ENCODE results near the gene IDI1.
"Not testable (repeated sequence)": the region's sequence is repeated elsewhere in the genome, so short reads cannot be mapped to it uniquely, and the experiment has no call there.

The IDI1 gene

DNA sequence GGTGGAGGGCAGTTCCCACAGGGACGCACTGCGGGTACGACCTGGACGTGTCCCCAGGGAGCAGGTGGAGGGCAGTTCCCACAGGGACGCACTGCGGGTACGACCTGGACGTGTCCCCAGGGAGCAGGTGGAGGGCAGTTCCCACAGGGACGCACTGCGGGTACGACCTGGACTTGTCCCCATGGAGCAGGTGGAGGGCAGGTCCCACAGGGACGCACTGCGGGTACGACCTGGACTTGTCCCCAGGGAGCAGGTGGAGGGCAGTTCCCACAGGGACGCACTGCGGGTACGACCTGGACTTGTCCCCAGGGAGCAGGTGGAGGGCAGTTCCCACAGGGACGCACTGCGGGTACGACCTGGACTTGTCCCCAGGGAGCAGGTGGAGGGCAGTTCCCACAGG is 10.2 kb downstream of the IDI1 start:
- H3K9ac ChIP-seq (ENCODE audit: low read depth in 1 of 2, low read length in 2 of 2); H3K27me3 ChIP-seq (ENCODE audit: control insufficient read depth in 1 of 2, insufficient read depth in 2 of 2, low read length in 2 of 2); H3K27ac ChIP-seq (ENCODE audit: low read depth, low read length); H3K4me3 ChIP-seq (ENCODE audit: low read depth in 1 of 2, low read length in 2 of 2); H3K9me3 ChIP-seq (ENCODE audit: control insufficient read depth in 1 of 2, low read length in 2 of 2): not testable (repeated sequence)
- Histone ChIP-seq H3K4me1 (ENCODE audit: control insufficient read depth in 1 of 2, insufficient read depth in 2 of 2, low read length in 2 of 2) (peaks cover 6 to 12% of the 10 kb centered on the region in 2 donors), H3K36me3 (ENCODE audit: control insufficient read depth in 1 of 2, insufficient read depth in 2 of 2, low read length in 2 of 2) (peaks cover 8 to 54% of the 10 kb centered on the region in 2 donors)

DNA sequence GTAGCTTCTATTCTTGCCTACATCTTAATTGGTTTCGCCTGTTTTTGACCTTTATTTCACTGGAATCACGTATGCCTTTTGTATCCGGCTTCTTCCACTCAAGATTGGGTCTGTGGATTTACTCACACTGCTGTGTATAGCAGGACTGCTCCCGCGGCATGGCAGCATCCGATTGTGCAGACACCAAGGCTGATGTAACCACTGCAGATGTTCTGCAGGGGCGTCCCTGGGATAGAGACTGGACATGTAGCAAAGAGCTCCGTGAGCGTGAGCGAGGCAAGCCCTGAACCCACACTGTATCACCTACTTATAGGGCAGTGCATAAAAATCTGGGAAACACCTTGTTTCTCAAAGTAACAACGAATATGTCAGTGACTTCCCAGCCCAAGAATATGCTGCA is 11.8 kb downstream of the IDI1 start:
- Histone ChIP-seq H3K9me3 (ENCODE audit: control insufficient read depth in 1 of 2, low read length in 2 of 2) (no peaks in the 10 kb centered on the region), H3K4me1 (ENCODE audit: control insufficient read depth in 1 of 2, insufficient read depth in 2 of 2, low read length in 2 of 2) (peaks cover 6% of the 10 kb centered on the region in 2 donors), H3K27me3 (ENCODE audit: control insufficient read depth in 1 of 2, insufficient read depth in 2 of 2, low read length in 2 of 2) (no peaks in the 10 kb centered on the region), H3K36me3 (ENCODE audit: control insufficient read depth in 1 of 2, insufficient read depth in 2 of 2, low read length in 2 of 2) (peaks cover 8 to 39% of the 10 kb centered on the region in 2 donors), H3K9ac (ENCODE audit: low read depth in 1 of 2, low read length in 2 of 2) (no peak overlapping the region), H3K27ac (ENCODE audit: low read depth, low read length) (no peak overlapping the region), H3K4me3 (ENCODE audit: low read depth in 1 of 2, low read length in 2 of 2) (no peak overlapping the region)

DNA sequence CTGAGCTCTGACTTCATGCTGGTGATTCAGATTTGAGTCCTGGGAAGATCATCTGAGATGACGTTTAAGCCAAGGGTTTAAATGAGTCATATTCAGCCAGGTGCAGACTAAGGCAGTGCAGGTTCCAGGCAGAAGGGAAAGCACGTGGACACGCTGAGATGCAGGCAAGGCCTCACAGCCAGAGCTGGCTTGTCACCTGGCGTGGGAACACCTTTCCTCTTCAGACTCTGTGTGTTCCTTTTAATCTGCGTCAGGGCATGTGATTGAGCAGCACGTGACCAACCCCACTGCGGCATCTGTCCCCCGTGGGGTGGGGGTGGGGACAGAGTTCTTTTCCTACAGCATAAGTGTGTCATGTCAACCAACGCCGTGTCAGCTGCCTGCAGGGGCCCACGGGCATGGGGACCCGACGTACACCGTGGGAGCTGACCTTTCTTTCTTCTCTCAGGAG is 12.6 kb downstream of the IDI1 start:
- Histone ChIP-seq H3K9ac (ENCODE audit: low read depth in 1 of 2, low read length in 2 of 2) (no peak overlapping the region), H3K4me1 (ENCODE audit: control insufficient read depth in 1 of 2, insufficient read depth in 2 of 2, low read length in 2 of 2) (peaks cover 6% of the 10 kb centered on the region in 2 donors), H3K9me3 (ENCODE audit: control insufficient read depth in 1 of 2, low read length in 2 of 2) (no peaks in the 10 kb centered on the region), H3K36me3 (ENCODE audit: control insufficient read depth in 1 of 2, insufficient read depth in 2 of 2, low read length in 2 of 2) (peaks cover 5 to 32% of the 10 kb centered on the region in 2 donors), H3K27me3 (ENCODE audit: control insufficient read depth in 1 of 2, insufficient read depth in 2 of 2, low read length in 2 of 2) (no peaks in the 10 kb centered on the region), H3K4me3 (ENCODE audit: low read depth in 1 of 2, low read length in 2 of 2) (no peak overlapping the region), H3K27ac (ENCODE audit: low read depth, low read length) (no peak overlapping the region)

DNA sequence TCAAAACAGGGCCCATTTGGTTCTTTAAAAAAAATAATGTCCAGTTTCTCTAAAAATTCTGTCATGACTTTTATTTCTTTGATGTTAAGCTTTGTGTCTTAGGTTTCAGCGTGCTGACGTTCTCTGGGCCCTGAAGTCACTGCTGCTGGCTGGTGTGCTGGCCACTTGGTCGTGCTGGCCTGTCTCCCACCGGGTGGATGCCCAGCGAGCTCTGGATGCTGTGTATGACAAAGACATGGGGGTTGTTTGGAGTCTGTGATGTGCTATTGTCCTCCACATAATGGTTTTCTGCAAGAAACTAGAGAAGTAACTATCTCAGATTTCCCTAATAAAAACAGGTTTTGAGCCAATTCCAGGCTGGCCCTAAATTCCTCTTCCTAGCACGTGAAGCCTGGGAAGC is 13.7 kb downstream of the IDI1 start:
- H3K9me3 ChIP-seq (ENCODE audit: control insufficient read depth in 1 of 2, low read length in 2 of 2) = no peaks in the 10 kb centered on the region
- no peak overlapping the region for H3K9ac ChIP-seq (ENCODE audit: low read depth in 1 of 2, low read length in 2 of 2)
- H3K4me3 ChIP-seq (ENCODE audit: low read depth in 1 of 2, low read length in 2 of 2) = no peak overlapping the region
- H3K36me3 ChIP-seq (ENCODE audit: control insufficient read depth in 1 of 2, insufficient read depth in 2 of 2, low read length in 2 of 2) = peaks cover 5 to 23% of the 10 kb centered on the region in 2 donors
- H3K27ac ChIP-seq (ENCODE audit: low read depth, low read length) = no peak overlapping the region
- peaks cover 6% of the 10 kb centered on the region in 2 donors for H3K4me1 ChIP-seq (ENCODE audit: control insufficient read depth in 1 of 2, insufficient read depth in 2 of 2, low read length in 2 of 2)
- H3K27me3 ChIP-seq (ENCODE audit: control insufficient read depth in 1 of 2, insufficient read depth in 2 of 2, low read length in 2 of 2) = no peaks in the 10 kb centered on the region

DNA sequence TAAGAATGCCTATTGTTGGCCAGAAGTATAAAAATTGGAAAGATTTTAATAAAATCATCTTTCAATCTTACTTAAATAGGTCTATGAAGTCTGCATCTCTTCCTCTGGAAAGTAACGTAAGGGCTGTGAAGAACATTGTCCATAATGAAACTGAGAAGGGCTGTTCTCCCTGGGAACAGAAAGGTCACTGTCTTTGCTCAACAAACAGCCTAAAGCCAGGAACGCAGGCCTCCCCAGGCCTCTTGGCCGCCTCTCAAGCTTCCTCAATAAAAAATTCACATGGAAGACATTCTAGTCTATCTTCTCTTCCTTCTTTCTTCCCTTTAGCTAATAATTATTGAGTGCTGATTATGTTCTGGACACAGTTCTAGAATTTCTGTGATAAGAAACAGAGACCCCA is 14.2 kb downstream of the IDI1 start:
- no peak overlapping the region for H3K27ac ChIP-seq (ENCODE audit: low read depth, low read length)
- no peaks in the 10 kb centered on the region for H3K27me3 ChIP-seq (ENCODE audit: control insufficient read depth in 1 of 2, insufficient read depth in 2 of 2, low read length in 2 of 2)
- H3K4me1 ChIP-seq (ENCODE audit: control insufficient read depth in 1 of 2, insufficient read depth in 2 of 2, low read length in 2 of 2) = peaks cover 6% of the 10 kb centered on the region in 2 donors
- H3K36me3 ChIP-seq (ENCODE audit: control insufficient read depth in 1 of 2, insufficient read depth in 2 of 2, low read length in 2 of 2) = peaks cover 5 to 20% of the 10 kb centered on the region in 2 donors
- no peak overlapping the region for H3K4me3 ChIP-seq (ENCODE audit: low read depth in 1 of 2, low read length in 2 of 2)
- H3K9ac ChIP-seq (ENCODE audit: low read depth in 1 of 2, low read length in 2 of 2) = no peak overlapping the region
- no peaks in the 10 kb centered on the region for H3K9me3 ChIP-seq (ENCODE audit: control insufficient read depth in 1 of 2, low read length in 2 of 2)

DNA sequence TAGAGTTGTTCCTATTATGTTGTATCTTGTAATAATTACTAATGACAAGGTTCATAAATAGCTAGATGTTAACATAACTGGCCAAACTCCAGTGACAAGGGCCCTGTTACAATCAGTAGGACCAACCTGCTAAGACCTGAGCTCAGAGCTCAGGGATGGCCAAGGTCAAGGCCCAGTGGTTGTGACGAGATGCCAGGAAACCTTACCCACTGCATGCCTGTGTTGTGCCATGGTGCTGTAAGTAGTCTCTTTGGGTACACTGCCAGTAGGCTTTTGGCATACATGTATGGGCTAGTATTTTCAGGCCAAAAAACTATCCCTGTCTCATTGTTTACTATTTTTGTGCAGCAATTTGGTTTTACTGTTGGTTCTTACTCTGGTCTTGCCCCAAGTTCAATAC is 15.3 kb downstream of the IDI1 start:
- Histone ChIP-seq H3K27me3 (ENCODE audit: control insufficient read depth in 1 of 2, insufficient read depth in 2 of 2, low read length in 2 of 2) (no peaks in the 10 kb centered on the region), H3K4me1 (ENCODE audit: control insufficient read depth in 1 of 2, insufficient read depth in 2 of 2, low read length in 2 of 2) (peaks cover 6% of the 10 kb centered on the region in 2 donors), H3K4me3 (ENCODE audit: low read depth in 1 of 2, low read length in 2 of 2) (no peak overlapping the region), H3K36me3 (ENCODE audit: control insufficient read depth in 1 of 2, insufficient read depth in 2 of 2, low read length in 2 of 2) (peaks cover 0 to 17% of the 10 kb centered on the region in 2 donors), H3K9me3 (ENCODE audit: control insufficient read depth in 1 of 2, low read length in 2 of 2) (no peaks in the 10 kb centered on the region), H3K27ac (ENCODE audit: low read depth, low read length) (no peak overlapping the region), H3K9ac (ENCODE audit: low read depth in 1 of 2, low read length in 2 of 2) (no peak overlapping the region)

DNA sequence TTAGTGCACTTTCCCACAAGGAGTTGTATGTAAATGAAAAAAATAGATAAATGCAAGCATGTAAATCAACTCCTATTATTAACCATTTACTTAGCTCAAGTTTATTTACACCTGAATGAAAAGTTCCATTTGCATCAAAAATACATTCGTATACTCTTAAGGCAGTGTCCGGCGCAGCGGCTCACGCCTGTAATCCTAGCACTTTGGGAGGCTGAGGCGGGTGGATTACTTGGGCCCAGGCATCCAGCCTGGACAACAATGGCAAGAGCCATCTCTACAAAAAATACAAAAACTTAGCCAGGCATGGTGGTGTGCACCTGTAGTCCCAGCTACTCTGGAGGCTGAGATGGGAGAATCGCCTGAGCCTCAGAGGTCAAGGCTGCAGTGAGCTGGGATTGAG is 19.1 kb downstream of the IDI1 start:
- no peaks in the 10 kb centered on the region for H3K36me3 ChIP-seq (ENCODE audit: control insufficient read depth in 1 of 2, insufficient read depth in 2 of 2, low read length in 2 of 2)
- H3K27me3 ChIP-seq (ENCODE audit: control insufficient read depth in 1 of 2, insufficient read depth in 2 of 2, low read length in 2 of 2) = no peaks in the 10 kb centered on the region
- no peak overlapping the region for H3K4me3 ChIP-seq (ENCODE audit: low read depth in 1 of 2, low read length in 2 of 2)
- no peaks in the 10 kb centered on the region for H3K4me1 ChIP-seq (ENCODE audit: control insufficient read depth in 1 of 2, insufficient read depth in 2 of 2, low read length in 2 of 2)
- H3K9ac ChIP-seq (ENCODE audit: low read depth in 1 of 2, low read length in 2 of 2) = no peak overlapping the region
- no peak overlapping the region for H3K27ac ChIP-seq (ENCODE audit: low read depth, low read length)
- H3K9me3 ChIP-seq (ENCODE audit: control insufficient read depth in 1 of 2, low read length in 2 of 2) = no peaks in the 10 kb centered on the region

DNA sequence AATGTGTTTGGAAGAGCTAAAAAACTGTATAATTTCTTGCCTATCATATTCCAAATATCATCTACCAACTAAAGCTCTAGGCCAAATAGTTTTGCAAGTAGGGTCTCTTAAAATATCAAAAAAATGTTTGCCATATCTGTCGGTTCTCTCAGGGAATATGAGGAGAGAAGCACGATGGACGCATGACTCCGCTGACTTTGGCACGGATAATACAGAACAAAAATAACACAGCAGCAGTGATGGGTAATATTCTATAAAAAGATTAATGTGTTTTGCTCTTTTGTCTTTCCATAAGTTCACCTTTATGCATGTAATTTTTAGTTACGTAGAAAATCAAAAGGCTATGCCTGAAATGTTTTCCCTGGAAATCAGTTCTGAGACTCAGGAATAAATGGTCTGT is 22.3 kb downstream of the IDI1 start:
- H3K4me1 ChIP-seq (ENCODE audit: control insufficient read depth in 1 of 2, insufficient read depth in 2 of 2, low read length in 2 of 2) = no peaks in the 10 kb centered on the region
- H3K9me3 ChIP-seq (ENCODE audit: control insufficient read depth in 1 of 2, low read length in 2 of 2) = no peaks in the 10 kb centered on the region
- H3K27me3 ChIP-seq (ENCODE audit: control insufficient read depth in 1 of 2, insufficient read depth in 2 of 2, low read length in 2 of 2) = no peaks in the 10 kb centered on the region
- H3K36me3 ChIP-seq (ENCODE audit: control insufficient read depth in 1 of 2, insufficient read depth in 2 of 2, low read length in 2 of 2) = peaks cover 0 to 4% of the 10 kb centered on the region in 2 donors
- H3K27ac ChIP-seq (ENCODE audit: low read depth, low read length) = no peak overlapping the region
- H3K9ac ChIP-seq (ENCODE audit: low read depth in 1 of 2, low read length in 2 of 2) = no peak overlapping the region
- H3K4me3 ChIP-seq (ENCODE audit: low read depth in 1 of 2, low read length in 2 of 2) = no peak overlapping the region

DNA sequence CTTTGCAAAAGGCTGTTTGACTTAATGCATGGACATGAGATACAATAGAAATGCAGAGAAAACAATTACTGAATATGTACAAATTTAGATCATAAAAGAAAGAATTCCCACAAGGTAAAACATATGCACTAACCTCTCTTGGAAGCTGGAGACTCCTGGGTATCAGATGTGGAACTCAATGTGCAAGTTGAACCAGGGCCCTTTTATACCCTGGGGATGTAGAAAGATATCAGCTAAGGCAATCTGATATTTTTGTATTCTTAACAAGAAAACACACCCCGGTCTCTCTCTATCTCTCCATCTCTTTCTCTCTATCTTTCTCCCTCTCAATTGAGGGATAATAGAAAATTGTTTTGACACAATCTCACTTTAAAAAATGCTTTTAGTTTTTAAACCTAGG is 23.2 kb downstream of the IDI1 start, which contains the start of gene IDI2:
TSS of gene IDI2 (minus strand) at position 177 of the 400 bp plus-strand sequence. CDS start 1,136 bp downstream, outside the sequence.
- Histone ChIP-seq H3K4me1 (ENCODE audit: control insufficient read depth in 1 of 2, insufficient read depth in 2 of 2, low read length in 2 of 2) (no peaks in the 10 kb centered on the region), H3K27ac (ENCODE audit: low read depth, low read length) (no peak within 1 kb of the TSS), H3K9me3 (ENCODE audit: control insufficient read depth in 1 of 2, low read length in 2 of 2) (no peaks in the 10 kb centered on the region), H3K27me3 (ENCODE audit: control insufficient read depth in 1 of 2, insufficient read depth in 2 of 2, low read length in 2 of 2) (no peaks in the 10 kb centered on the region), H3K36me3 (ENCODE audit: control insufficient read depth in 1 of 2, insufficient read depth in 2 of 2, low read length in 2 of 2) (peaks cover 0 to 4% of the 10 kb centered on the region in 2 donors), H3K9ac (ENCODE audit: low read depth in 1 of 2, low read length in 2 of 2) (no peak within 1 kb of the TSS), H3K4me3 (ENCODE audit: low read depth in 1 of 2, low read length in 2 of 2) (no peak within 1 kb of the TSS)

DNA sequence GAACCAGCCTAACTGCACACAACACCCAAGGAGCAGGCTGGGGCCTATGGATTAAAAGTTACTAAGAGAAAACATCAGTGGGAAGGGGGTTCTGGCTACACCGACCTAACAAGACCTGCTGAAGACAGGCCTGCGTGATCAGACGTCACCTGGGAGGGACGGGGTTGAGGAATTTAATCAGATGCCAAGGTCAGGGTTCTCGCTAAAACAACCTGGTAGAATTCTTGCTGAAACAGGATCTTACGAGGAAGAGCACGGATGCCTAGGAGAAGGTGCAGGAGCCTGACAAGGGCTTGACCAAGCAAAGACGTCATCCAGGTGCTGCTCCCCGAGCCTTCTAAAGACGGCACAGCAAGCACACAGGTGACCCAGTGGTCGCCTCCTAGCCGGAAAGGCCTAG is 24.8 kb downstream of the IDI1 start:
- Histone ChIP-seq H3K27me3 (ENCODE audit: control insufficient read depth in 1 of 2, insufficient read depth in 2 of 2, low read length in 2 of 2) (no peaks in the 10 kb centered on the region), H3K4me1 (ENCODE audit: control insufficient read depth in 1 of 2, insufficient read depth in 2 of 2, low read length in 2 of 2) (no peaks in the 10 kb centered on the region), H3K27ac (ENCODE audit: low read depth, low read length) (no peak overlapping the region), H3K36me3 (ENCODE audit: control insufficient read depth in 1 of 2, insufficient read depth in 2 of 2, low read length in 2 of 2) (peaks cover 5 to 13% of the 10 kb centered on the region in 2 donors), H3K9me3 (ENCODE audit: control insufficient read depth in 1 of 2, low read length in 2 of 2) (no peaks in the 10 kb centered on the region), H3K4me3 (ENCODE audit: low read depth in 1 of 2, low read length in 2 of 2) (no peak overlapping the region), H3K9ac (ENCODE audit: low read depth in 1 of 2, low read length in 2 of 2) (no peak overlapping the region)

DNA sequence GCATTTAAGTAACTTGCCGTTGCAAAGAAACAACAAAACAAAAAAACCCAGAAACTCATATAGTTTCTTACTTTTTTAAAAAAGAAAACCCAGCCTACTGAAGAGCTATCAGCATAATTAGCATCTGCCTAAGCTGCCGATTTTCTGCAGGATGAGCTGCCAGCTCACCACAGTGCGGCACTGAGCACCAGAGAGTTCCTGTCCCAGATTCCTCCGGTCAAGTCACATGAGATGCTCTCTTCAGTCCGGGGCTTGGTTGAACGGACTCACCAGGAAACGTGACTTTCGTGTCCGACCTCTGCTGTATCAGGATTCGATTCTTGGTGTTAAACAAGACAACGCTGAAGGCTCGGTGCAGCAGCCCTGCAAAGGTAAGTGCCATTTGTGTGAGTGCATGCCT is 26.5 kb downstream of the IDI1 start:
- H3K9ac ChIP-seq (ENCODE audit: low read depth in 1 of 2, low read length in 2 of 2) = no peak overlapping the region

More for the DNA sequence above, 26.5 kb downstream of the IDI1 start:
- H3K27ac ChIP-seq (ENCODE audit: low read depth, low read length) = no peak overlapping the region
- H3K36me3 ChIP-seq (ENCODE audit: control insufficient read depth in 1 of 2, insufficient read depth in 2 of 2, low read length in 2 of 2) = peaks cover 11 to 23% of the 10 kb centered on the region in 2 donors
- no peak overlapping the region for H3K4me3 ChIP-seq (ENCODE audit: low read depth in 1 of 2, low read length in 2 of 2)
- H3K4me1 ChIP-seq (ENCODE audit: control insufficient read depth in 1 of 2, insufficient read depth in 2 of 2, low read length in 2 of 2) = no peaks in the 10 kb centered on the region
- H3K9me3 ChIP-seq (ENCODE audit: control insufficient read depth in 1 of 2, low read length in 2 of 2) = no peaks in the 10 kb centered on the region
- no peaks in the 10 kb centered on the region for H3K27me3 ChIP-seq (ENCODE audit: control insufficient read depth in 1 of 2, insufficient read depth in 2 of 2, low read length in 2 of 2)
